Activated T-cell treated with anti-CD3 and anti-CD28 coated beads, Interleukin-2, amount 50 U/mL, for 72 hours (primary cell): Measurements from ENCODE around the gene TMEM252. TPM values are rescaled to one million over a fixed set of nuclear protein-coding genes. Genes with fewer than 3 reads are reported as not detected.

ENCODE experiments used
- ATAC-seq, 2 donors: fragments of 150-1000 bp; cut with Tn5 transposase; replicated peaks in 1 of 2; 2 replicates each; pipeline ENCODE4 v1.10.0; 2021; ENCODE audit warnings: moderate library complexity in 2 of 2, mild to moderate bottlenecking in 1 of 2
- DNase-seq, 2 donors: peaks; one replicate each; pipeline ENCODE4 v3.0.0; 2021 to 2022; ENCODE audit warnings: mixed read lengths in 1 of 2
- H3K27ac Mint-ChIP-seq: one replicate; pipeline ENCODE4 v1.8.0; 2022; ENCODE audit warnings: mild to moderate bottlenecking, moderate library complexity, mixed read lengths
- H3K27me3 Mint-ChIP-seq: one replicate; pipeline ENCODE4 v1.8.0; 2022; ENCODE audit warnings: low read depth, mixed read lengths
- H3K36me3 Mint-ChIP-seq, 2 donors: one replicate each; pipeline ENCODE4 v1.8.0; 2022; ENCODE audit warnings: mixed read lengths in 2 of 2, mild to moderate bottlenecking in 1 of 2; ENCODE audit not compliant: insufficient read depth in 2 of 2
- H3K4me1 Mint-ChIP-seq: one replicate; pipeline ENCODE4 v1.8.0; 2022; ENCODE audit warnings: low read depth, mixed read lengths
- H3K4me3 Mint-ChIP-seq, 2 donors: one replicate each; pipeline ENCODE4 v1.8.0; 2022; ENCODE audit warnings: mild to moderate bottlenecking in 2 of 2, mixed read lengths in 2 of 2, moderate library complexity in 2 of 2
- H3K9me3 Mint-ChIP-seq, 2 donors: one replicate each; pipeline ENCODE4 v1.8.0; 2022; ENCODE audit warnings: mixed read lengths in 2 of 2
- total RNA-seq, 2 donors: library from RNA; stranded (reverse); gene quantifications; one replicate each; pipeline ENCODE4 v1.2.3, GENCODE V29; 2022

TMEM252 gene
- total RNA-seq, 2 donors from 2014 or later: not detected

DNA sequence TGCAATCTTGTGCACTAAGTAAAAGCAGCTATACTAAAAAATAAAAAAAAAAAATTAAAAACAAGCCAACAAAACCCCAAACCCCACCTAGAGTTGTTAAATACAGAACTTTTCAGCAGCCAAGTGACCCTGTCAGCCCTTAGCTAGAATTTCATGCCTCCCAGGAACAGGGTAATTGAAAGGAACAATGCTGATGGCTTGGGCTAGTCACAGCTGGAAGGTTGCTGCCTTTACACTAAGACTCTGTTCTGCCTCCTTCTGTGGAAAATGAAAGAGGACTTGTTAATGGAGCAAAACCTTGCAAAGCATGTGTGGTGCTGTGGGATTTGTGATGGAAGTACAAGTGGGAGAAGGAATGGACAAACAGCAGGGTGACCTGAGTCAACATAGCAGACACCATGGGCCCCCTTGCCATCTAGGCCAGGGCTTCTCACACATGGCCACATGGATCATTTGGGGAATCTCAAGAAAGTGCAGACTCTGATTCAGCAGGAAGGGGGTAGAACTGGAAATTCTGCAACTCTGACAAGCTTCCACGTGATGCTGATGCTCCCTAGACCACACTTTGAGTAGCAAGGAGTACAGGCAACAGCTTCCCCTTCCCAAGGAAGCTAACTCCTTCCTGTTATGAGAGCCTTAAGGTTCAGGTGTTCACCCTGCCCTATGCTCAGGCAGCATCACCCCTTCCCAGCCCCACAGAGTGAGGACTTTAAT lies 14.9 kb upstream of the TMEM252 start:
- Mint-ChIP-seq H3K27me3 (peaks cover 23% of the 10 kb centered on the region), H3K36me3 (no peaks in the 10 kb centered on the region), H3K9me3 (no peaks in the 10 kb centered on the region), H3K4me1 (no peaks in the 10 kb centered on the region), H3K27ac (no peak overlapping the region), H3K4me3 (no peak overlapping the region)
- DNase-seq (no peak), ATAC-seq (no peak)

DNA sequence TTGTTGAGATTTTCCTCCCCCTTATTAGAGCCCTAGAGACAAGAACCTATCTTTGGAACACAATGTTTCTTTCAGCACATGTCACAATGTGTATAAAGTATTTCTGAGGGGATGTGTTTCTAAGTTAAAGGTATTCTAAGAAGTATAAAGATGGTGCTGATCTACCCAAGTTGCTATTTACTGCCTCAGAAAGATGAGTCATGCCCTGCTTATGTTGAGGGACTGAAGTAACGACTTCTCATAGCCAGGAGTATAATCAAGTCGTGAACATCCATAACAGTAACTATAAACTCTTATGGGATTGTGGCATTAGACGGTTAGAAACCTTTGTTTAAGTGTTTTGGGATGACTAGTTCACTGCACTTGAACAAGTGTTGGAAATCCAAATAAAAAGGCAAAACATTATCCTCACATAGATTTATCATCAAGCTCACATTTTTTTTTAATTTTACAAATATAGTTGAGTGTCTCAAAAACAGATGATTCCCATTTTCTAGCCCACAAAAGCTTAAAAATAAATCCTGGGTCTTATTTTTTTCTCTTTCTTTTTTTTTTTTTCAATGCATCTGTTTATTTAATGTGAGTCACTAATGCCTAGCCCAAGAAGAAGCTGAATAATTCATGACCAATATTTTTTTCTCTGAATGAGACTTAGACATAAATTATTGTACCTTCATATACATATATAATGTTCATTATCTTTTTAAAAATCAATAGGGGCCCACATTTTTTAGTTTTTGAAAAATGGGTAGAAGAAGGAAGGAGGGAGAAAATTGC lies 12.2 kb upstream of the TMEM252 start:
- no peak overlapping the region for H3K27ac Mint-ChIP-seq
- DNase-seq: no peak
- no peaks in the 10 kb centered on the region for H3K4me1 Mint-ChIP-seq
- H3K27me3 Mint-ChIP-seq: peaks cover 30% of the 10 kb centered on the region
- no peaks in the 10 kb centered on the region for H3K36me3 Mint-ChIP-seq
- H3K4me3 Mint-ChIP-seq: no peak overlapping the region
- no peaks in the 10 kb centered on the region for H3K9me3 Mint-ChIP-seq
- no peak for ATAC-seq

DNA sequence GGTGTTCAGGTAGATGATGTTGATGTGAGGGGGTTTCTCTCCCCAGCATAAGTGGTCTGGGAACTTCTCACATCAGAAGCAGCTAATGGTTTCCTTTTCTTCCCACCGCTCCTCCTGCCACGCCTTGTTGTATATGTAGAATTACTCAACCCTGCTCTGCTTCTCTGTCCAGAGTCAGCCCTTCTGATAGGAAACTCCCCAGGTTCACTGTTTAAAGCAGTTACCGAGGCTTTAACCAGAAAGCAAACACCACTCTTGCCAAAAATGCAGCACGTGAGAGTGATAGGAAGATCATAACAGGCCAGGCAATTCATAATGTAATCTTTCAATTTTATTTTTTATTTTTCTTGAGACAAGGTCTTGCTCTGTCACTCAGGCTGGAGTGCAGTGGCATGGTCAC lies 10.5 kb upstream of the TMEM252 start:
- Mint-ChIP-seq H3K9me3 (no peaks in the 10 kb centered on the region), H3K27ac (no peak overlapping the region), H3K36me3 (no peaks in the 10 kb centered on the region), H3K4me3 (no peak overlapping the region), H3K27me3 (peaks cover 21% of the 10 kb centered on the region), H3K4me1 (no peaks in the 10 kb centered on the region)
- ATAC-seq (no peak), DNase-seq (no peak)

DNA sequence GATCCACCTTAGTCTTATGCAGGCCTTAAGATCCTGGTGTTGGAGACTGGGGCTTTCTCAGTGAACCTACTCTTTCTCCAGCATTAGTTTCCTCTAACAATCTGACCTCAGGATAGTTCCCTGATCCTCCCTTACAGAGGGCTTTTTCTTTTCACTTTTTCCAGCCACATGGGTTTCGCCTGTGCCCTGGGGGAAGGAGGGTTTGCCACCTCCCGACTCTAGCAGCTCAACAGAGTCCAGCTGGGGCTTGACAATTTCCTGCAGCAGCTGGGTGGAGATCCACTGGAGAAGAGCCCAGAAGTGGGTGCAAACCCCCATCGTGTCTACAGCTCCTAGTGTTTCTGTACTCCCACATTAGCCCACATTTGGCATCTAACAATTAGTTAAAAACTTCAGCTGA lies 7.6 kb upstream of the TMEM252 start:
- Mint-ChIP-seq H3K27me3 (peaks cover 32% of the 10 kb centered on the region), H3K36me3 (no peaks in the 10 kb centered on the region), H3K27ac (no peak overlapping the region), H3K4me3 (no peak overlapping the region), H3K4me1 (no peaks in the 10 kb centered on the region), H3K9me3 (no peaks in the 10 kb centered on the region)
- ATAC-seq (no peak), DNase-seq (no peak)

DNA sequence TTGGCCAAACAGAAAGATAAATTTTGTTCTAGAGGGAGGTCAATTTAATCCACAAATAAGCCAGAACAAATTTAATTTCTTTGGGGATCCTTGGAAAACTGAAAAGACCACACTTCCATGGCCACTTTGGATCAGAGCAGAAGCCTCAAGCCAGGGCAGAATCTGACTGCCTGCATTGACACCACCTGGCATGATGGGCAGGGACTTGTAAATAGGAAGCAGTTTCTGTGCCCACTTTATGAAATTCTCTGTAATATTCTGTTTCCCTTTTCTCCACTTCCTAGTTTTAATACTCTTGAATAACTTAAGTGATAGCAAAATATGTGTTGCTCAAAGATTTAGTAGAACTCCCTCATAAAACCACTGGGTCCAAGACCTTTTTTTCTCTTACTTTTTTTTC lies 6.7 kb upstream of the TMEM252 start:
- no peak for ATAC-seq
- no peak for DNase-seq
- Mint-ChIP-seq H3K4me3 (no peak overlapping the region), H3K4me1 (no peaks in the 10 kb centered on the region), H3K27me3 (peaks cover 25% of the 10 kb centered on the region), H3K9me3 (no peaks in the 10 kb centered on the region), H3K27ac (no peak overlapping the region), H3K36me3 (no peaks in the 10 kb centered on the region)

DNA sequence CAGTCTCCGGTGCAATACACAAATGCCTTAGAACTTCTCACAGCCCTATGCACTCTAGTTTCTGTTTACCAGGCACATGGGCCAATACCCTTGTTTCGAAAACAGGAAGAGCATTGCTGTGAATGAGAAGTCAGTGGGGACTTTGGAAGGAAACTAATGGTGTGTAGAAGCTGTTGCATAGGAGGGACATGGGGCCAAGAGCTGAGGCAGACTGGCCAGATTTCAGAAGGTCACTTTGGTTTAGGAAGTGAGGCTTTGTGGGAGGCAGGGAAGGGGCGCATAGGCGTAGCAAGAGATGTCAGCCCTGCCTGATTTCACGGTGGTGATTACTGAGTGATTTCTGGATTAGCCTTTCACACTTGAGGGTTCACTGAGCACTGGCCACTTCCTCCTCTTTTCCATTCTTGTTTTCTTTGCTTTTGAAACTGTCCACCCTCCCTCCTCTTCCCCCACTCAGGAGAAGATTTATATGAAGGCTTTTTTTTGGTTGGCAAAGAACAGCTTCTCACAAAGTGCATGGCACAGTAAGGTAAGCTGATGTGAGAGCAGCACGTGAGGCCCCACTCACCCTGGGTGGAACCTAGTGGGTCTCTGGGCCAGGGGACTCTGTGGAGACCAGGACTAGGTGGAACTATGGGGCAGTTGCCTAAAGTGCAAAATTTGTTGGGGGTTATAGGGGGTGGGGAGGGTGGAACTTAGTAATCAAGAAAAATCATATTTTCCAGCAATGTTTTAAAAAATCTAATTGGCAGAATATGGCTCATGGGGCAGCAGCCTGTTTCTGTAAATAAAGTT lies 6.1 kb upstream of the TMEM252 start:
- Mint-ChIP-seq H3K27ac (no peak overlapping the region), H3K27me3 (peaks cover 26% of the 10 kb centered on the region), H3K9me3 (no peaks in the 10 kb centered on the region), H3K36me3 (no peaks in the 10 kb centered on the region), H3K4me3 (no peak overlapping the region), H3K4me1 (no peaks in the 10 kb centered on the region)
- no peak for DNase-seq
- no peak for ATAC-seq

DNA sequence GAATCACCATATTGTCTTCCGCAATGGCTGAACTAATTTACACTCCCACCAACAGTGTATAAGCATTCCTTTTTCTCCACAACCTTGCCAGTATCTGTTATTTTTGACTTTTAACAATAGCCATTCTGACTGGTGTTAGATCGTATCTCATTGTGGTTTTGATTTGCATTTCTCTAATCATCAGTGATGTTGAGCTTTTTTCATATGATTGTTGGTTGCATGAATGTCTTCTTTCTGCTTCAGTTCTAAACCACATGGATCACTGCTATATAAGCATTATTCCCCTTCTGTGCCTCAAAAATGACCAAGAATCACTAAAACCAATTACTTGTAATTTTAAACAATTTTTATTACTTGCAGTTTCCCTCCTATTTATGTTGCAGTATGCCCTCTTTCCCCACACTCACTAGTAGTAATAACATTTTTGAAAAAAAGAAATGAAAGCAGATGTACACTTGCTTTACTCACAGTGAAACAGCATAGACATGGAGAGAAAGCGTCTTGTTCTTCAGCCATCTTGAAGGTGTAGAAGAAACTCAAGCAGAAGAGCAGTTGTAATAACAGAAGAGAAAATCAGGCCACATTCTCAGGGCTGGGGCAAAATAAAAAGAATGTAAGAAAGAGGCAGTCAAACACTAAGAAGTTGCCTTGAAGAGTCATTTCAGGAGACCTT lies 4.5 kb upstream of the TMEM252 start:
- Mint-ChIP-seq H3K9me3 (no peaks in the 10 kb centered on the region), H3K36me3 (no peaks in the 10 kb centered on the region), H3K4me3 (no peak overlapping the region), H3K27ac (no peak overlapping the region), H3K27me3 (peaks cover 28% of the 10 kb centered on the region), H3K4me1 (no peaks in the 10 kb centered on the region)
- DNase-seq (no peak), ATAC-seq (no peak)

DNA sequence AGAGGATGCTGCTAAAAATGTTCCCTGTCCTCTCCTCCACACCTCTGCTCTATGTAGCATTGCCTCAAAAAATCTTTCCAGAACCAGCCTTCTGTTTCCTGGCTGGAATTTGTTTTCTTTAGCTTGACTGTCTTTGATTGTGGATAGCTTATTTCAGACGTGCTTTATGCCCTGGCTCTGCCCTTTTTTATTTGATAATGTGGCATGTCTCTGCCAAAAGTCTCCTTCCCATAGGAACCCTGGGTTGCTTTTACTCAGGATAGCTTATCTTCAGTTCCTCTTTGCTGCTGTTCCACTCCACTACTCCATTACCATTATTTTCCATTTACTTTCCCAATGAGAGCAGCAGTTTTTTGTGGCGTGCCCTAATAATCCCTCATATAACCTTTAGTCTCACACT lies 885 bp upstream of the TMEM252 start:
- DNase-seq (no peak), ATAC-seq (no peak)
- H3K27me3 Mint-ChIP-seq: peaks cover 26% of the 10 kb centered on the region

DNA sequence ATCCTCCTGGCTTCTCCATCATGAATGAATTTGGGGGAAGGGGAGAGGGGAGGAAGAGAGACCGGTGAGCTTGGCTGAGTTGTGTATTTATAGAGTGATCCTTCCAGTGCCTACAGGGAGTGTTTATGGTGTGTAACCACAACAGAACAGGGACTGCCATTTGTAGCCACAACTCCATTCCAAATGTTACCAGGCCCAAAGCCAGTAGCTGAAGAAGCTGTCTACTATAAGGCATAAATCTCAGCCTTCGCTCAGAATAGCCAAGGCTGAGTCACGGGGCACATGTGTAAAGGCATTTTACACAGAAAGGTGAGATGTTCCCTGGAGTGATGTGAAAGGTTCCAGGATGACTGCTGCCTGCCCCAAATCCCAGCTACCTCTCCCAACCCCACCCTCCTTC lies 2.5 kb downstream of the TMEM252 start:
- Mint-ChIP-seq H3K4me3 (no peak overlapping the region), H3K9me3 (no peaks in the 10 kb centered on the region), H3K27me3 (peaks cover 15% of the 10 kb centered on the region), H3K4me1 (no peaks in the 10 kb centered on the region), H3K27ac (no peak overlapping the region), H3K36me3 (no peaks in the 10 kb centered on the region)
- DNase-seq: no peak
- ATAC-seq: no peak

More for the DNA sequence above, 885 bp upstream of the TMEM252 start:
- Mint-ChIP-seq H3K9me3 (no peaks in the 10 kb centered on the region), H3K27ac (no peak overlapping the region), H3K4me3 (no peak overlapping the region), H3K4me1 (no peaks in the 10 kb centered on the region), H3K36me3 (no peaks in the 10 kb centered on the region)

DNA sequence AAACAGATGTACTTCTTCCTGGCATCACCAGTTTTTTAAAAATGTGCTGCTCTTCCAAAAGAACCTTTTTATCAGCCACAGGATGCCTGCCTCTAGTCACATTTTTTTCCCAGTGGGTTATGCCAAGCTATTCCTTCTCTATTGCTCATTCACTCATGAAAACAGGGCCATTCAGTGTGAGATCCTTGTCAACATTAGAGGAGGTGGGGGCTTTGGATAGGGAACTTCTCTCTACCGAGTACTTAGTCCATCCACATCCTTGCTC lies 3.1 kb downstream of the TMEM252 start:
- ATAC-seq: no peak
- Mint-ChIP-seq H3K27ac (no peak overlapping the region), H3K9me3 (no peaks in the 10 kb centered on the region), H3K27me3 (peaks cover 15% of the 10 kb centered on the region), H3K4me1 (no peaks in the 10 kb centered on the region), H3K36me3 (no peaks in the 10 kb centered on the region), H3K4me3 (no peak overlapping the region)
- no peak for DNase-seq

DNA sequence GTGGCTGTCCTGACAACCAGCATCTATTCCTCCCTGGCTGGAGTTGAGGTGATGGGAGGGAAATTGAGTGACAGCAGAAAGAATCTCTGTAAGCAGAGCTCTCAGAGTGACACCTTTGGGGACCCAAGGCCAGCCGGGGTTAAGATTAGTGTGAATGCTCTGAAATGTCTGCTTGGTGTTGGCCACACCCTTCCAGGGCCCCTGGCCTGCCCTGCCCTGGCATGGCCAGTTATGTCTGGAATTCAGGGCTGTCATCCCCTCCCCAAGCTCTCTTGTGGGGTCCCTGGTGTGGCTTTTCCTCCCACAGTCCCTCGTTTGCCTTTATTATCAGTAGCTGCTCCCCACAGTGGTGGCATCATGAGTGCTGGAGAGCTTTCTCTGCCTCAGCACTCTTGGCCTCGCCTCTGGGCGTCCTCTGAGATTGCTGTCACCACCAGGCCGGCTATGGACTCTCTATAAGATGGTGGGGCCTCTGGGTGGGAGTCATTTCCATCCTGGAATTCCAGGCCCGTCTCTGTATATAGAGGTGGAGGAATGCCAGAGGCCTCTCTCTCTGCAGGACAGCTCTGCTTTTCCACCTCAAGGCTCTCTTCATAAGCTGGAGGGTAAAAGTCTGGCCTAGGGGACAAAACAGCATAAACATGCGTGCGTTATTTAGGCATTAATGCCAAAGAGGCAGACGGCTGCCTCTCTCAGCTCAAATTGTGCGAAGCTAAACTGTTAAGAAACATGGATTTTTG lies 3.6 kb downstream of the TMEM252 start:
- Mint-ChIP-seq H3K27ac (no peak overlapping the region), H3K36me3 (no peaks in the 10 kb centered on the region), H3K4me3 (no peak overlapping the region), H3K4me1 (no peaks in the 10 kb centered on the region), H3K9me3 (no peaks in the 10 kb centered on the region), H3K27me3 (peaks cover 10% of the 10 kb centered on the region)
- ATAC-seq: no peak
- no peak for DNase-seq

DNA sequence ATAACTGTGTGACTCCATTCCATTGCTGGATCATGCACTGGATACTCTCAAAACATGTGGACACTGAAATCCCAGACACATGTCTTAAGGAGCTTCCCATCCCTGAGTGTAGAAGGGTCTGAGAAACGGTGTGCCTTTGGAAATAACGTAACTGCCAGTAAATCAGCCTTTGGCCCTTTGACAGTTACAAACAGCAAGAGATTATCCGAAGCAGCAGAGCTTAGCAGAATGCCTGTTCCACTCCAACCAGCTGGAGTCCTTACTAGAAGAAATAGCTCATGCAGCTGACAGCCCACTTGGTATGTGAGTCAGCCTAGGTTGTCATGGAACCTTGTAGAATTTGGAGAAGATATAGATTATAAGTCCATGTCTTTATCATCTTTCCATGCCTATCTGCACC lies 7.0 kb downstream of the TMEM252 start:
- Mint-ChIP-seq H3K36me3 (no peaks in the 10 kb centered on the region), H3K9me3 (no peaks in the 10 kb centered on the region), H3K4me1 (no peaks in the 10 kb centered on the region), H3K27ac (no peak overlapping the region), H3K27me3 (peaks cover 5% of the 10 kb centered on the region), H3K4me3 (no peak overlapping the region)
- ATAC-seq (no peak), DNase-seq (no peak)
